ENCODE data around the gene XRCC4. TPM values are rescaled to one million over a fixed set of nuclear protein-coding genes. Genes with fewer than 3 reads are reported as not detected.
"Not testable (repeated sequence)": the region's sequence is repeated elsewhere in the genome, so short reads cannot be mapped to it uniquely, and the experiment has no call there.

Gene XRCC4
- total RNA-seq, 1 experiment from 2014 or later = 7.1 TPM

DNA sequence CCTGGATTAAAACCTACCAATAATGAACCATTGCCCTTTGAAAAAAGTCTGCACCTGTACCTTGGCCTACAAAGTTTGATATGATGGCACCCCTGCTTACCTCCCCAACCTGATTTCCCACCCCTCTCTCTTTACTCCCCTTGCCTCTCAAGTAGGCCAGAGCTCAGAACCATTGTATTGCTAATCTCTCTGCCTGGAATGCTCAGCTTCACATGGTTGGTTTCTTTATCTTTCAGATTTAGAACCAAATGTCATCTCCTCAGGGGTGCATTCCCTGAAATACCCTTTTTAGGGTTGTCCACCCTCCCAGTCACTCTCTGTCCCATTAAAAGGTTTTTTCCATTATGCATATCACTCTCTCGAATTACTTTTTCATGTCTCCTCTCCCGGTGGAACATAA lies 277.6 kb downstream of the XRCC4 start:
- ChIA-PET CTCF (interaction anchor here (0.5 kb wide), 1 partner anchor 1911 kb away, joined by 7 read pairs; no protein-coding TSS in a partner anchor), POLR2A (interaction anchor here (0.8 kb wide), 1 partner anchor 12 kb away, joined by 3 read pairs; no protein-coding TSS in a partner anchor)
- H3K36me3 Mint-ChIP-seq (ENCODE audit: insufficient read depth, unreplicated experiment) = no peaks in the 10 kb centered on the region
- no peak overlapping the region for H3K27ac Mint-ChIP-seq (ENCODE audit: low read depth, unreplicated experiment)
- no peak overlapping the region for H3K4me3 Mint-ChIP-seq (ENCODE audit: unreplicated experiment)
- BruUV-seq (replicated peaks) = no TSS peak
- TF ChIP-seq, protein P1, sequence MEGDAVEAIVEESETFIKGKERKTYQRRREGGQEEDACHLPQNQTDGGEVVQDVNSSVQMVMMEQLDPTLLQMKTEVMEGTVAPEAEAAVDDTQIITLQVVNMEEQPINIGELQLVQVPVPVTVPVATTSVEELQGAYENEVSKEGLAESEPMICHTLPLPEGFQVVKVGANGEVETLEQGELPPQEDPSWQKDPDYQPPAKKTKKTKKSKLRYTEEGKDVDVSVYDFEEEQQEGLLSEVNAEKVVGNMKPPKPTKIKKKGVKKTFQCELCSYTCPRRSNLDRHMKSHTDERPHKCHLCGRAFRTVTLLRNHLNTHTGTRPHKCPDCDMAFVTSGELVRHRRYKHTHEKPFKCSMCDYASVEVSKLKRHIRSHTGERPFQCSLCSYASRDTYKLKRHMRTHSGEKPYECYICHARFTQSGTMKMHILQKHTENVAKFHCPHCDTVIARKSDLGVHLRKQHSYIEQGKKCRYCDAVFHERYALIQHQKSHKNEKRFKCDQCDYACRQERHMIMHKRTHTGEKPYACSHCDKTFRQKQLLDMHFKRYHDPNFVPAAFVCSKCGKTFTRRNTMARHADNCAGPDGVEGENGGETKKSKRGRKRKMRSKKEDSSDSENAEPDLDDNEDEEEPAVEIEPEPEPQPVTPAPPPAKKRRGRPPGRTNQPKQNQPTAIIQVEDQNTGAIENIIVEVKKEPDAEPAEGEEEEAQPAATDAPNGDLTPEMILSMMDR (IDR thresholded peaks at IDR 0.05; ENCODE audit: unreplicated experiment) = no peak
- DNase-seq (ENCODE audit: unreplicated experiment) = no peak
- no peaks in the 10 kb centered on the region for H3K27me3 Mint-ChIP-seq (ENCODE audit: insufficient read depth, unreplicated experiment)
- peaks cover 4% of the 10 kb centered on the region for H3K9me3 Mint-ChIP-seq (ENCODE audit: unreplicated experiment)
- intact Hi-C loops (cut with micrococcal nuclease) = no loop called here
- H3K4me1 Mint-ChIP-seq (ENCODE audit: insufficient read depth, unreplicated experiment) = no peaks in the 10 kb centered on the region

DNA sequence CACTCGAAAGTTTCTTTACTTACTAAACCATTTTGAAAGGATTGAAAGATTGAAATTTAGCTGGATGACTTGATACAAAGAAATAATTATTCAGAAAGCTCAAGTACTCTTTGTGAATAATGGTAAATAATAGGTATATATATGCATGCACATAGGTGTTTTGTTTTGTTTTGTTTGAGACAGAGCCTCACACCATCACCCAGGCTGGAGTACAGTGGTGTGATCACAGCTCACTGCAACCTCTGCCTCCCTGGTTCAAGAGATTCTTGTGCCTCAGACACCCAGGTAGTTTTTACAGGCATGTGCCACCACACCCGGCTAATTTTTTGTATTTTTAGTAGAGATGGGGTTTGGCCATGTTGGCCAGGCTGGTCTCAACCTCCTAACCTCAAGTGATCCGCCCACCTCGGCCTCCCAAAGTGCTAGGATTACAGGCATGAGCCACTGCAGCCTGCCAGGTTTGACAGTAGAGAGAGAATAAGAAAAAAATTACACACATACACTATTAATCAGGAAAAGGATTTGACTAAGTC lies 278.2 kb downstream of the XRCC4 start:
- POLR2A ChIA-PET; BruUV-seq (replicated peaks); CTCF ChIA-PET; H3K27ac Mint-ChIP-seq (ENCODE audit: low read depth, unreplicated experiment); H3K36me3 Mint-ChIP-seq (ENCODE audit: insufficient read depth, unreplicated experiment); H3K27me3 Mint-ChIP-seq (ENCODE audit: insufficient read depth, unreplicated experiment); H3K4me1 Mint-ChIP-seq (ENCODE audit: insufficient read depth, unreplicated experiment); H3K4me3 Mint-ChIP-seq (ENCODE audit: unreplicated experiment); H3K9me3 Mint-ChIP-seq (ENCODE audit: unreplicated experiment); intact Hi-C loops (cut with micrococcal nuclease); DNase-seq (ENCODE audit: unreplicated experiment): not testable (repeated sequence)

DNA sequence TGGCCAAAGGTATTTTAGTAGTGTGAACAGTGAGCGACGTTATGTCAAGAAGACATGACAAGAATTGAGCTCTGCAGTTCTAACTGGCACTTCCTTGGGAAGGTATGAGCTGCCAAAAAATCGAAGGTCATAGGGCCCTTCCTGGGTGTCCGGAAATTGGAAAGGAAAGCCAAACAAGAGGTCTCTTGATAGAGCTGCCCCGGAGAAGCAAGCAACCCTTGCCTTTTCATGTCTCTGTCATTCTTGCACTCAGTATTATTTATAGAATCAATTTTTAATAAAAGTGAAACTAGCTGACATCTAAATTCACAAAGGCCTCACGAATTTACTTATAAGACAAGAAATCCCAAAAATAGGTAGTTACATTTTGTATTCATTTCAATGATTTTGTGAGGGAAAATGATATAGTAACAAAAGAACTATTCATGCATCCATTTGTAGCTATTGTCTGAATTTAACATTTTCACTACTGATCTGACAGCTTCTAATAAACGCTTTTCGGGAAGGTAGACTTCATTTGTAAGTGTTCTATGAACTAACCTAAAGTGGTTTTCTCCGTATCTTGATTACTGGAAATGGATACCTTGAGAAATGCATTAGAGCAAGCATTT lies 280.4 kb downstream of the XRCC4 start:
- no TSS peak for BruUV-seq (replicated peaks)
- CTCF ChIA-PET = interaction anchor here (0.9 kb wide), 1 partner anchor 15 kb away, joined by 3 read pairs; no protein-coding TSS in a partner anchor
- Mint-ChIP-seq H3K4me3 (ENCODE audit: unreplicated experiment) (no peak overlapping the region), H3K9me3 (ENCODE audit: unreplicated experiment) (no peaks in the 10 kb centered on the region), H3K36me3 (ENCODE audit: insufficient read depth, unreplicated experiment) (no peaks in the 10 kb centered on the region), H3K27ac (ENCODE audit: low read depth, unreplicated experiment) (no peak overlapping the region), H3K27me3 (ENCODE audit: insufficient read depth, unreplicated experiment) (no peaks in the 10 kb centered on the region), H3K4me1 (ENCODE audit: insufficient read depth, unreplicated experiment) (no peaks in the 10 kb centered on the region)
- intact Hi-C loops (cut with micrococcal nuclease) = no loop called here
- TF ChIP-seq, protein P1 (IDR thresholded peaks at IDR 0.05; ENCODE audit: unreplicated experiment) = no peak
- POLR2A ChIA-PET = no interaction called here
- DNase-seq (ENCODE audit: unreplicated experiment) = no peak

DNA sequence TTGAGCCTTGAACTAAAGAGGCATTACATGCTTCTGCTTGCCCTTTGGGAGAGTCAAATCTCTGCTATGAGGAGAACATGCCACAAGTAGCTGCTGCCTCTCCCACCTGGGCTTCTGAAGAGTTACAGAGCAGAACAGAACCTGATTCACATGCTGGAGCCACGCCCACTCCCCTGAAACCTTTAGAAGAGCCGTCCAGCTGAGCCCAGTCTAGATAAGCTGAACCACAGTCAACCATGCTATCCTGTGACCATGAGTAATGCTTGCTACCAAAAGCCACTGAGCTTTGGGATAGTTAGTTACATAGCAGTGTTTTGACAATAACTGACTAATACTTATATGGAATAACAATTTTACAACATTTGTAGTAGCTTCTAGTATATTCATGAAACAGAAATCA lies 283.2 kb downstream of the XRCC4 start:
- Mint-ChIP-seq H3K27me3 (ENCODE audit: insufficient read depth, unreplicated experiment) (no peaks in the 10 kb centered on the region), H3K4me3 (ENCODE audit: unreplicated experiment) (no peak overlapping the region), H3K27ac (ENCODE audit: low read depth, unreplicated experiment) (no peak overlapping the region), H3K9me3 (ENCODE audit: unreplicated experiment) (no peaks in the 10 kb centered on the region), H3K36me3 (ENCODE audit: insufficient read depth, unreplicated experiment) (no peaks in the 10 kb centered on the region), H3K4me1 (ENCODE audit: insufficient read depth, unreplicated experiment) (no peaks in the 10 kb centered on the region)
- POLR2A ChIA-PET = no interaction called here
- no TSS peak for BruUV-seq (replicated peaks)
- intact Hi-C loops (cut with micrococcal nuclease) = no loop called here
- no peak for DNase-seq (ENCODE audit: unreplicated experiment)
- CTCF ChIA-PET = no interaction called here
- TF ChIP-seq, protein P1 (IDR thresholded peaks at IDR 0.05; ENCODE audit: unreplicated experiment) = no peak

All from MCF 10A (cell line).